Umbilical cord (tissue), 2 donors: ENCODE data around the gene SZRD1. TPM values are rescaled to one million over a fixed set of nuclear protein-coding genes. Genes with fewer than 3 reads are reported as not detected.
"Not testable (repeated sequence)": the region's sequence is repeated elsewhere in the genome, so short reads cannot be mapped to it uniquely, and the experiment has no call there.

Experiments
- DNase-seq: peaks from one replicate; pipeline ENCODE4 v3.0.0-alpha.2; 2015; ENCODE audit warnings: low spot score
- total RNA-seq: library from RNA; depleted of rRNA; stranded (reverse); fragments of >200 nt; gene quantifications from one replicate; pipeline ENCODE4 v1.2.3, GENCODE V29; 2014; ENCODE audit warnings: low replicate concordance; ENCODE audit not compliant: insufficient read depth

SZRD1 gene, protein sequence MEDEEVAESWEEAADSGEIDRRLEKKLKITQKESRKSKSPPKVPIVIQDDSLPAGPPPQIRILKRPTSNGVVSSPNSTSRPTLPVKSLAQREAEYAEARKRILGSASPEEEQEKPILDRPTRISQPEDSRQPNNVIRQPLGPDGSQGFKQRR
- 24.1 TPM for total RNA-seq

DNA sequence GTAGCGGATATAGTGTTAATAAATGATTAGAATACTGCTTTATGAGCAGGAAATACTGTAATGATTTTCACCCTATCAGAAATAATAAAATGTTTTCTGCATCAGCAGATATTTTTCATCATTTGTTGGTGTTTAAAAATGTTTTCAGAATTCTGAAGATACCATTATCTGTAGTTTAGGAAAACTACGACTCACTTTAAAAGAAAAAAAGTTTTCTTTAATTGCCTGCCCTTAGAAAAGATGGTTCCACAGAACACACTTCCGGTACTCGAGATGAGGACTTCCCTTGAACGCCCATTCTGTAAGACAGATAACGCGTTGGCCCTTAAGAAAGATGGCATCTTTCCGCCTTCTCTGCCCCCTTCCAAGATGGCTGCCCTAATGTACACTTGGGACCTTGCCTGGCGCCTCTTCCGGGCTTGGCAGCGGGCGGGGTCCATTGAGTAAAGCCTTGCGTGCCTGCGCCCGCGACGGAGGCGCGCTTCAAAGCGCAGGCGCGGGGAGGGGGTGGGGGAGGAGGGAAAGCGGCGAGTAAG, at the start of gene SZRD1:
Gene SZRD1 (plus strand): TSS at position 521 of the 536 bp plus-strand sequence. CDS start 16 bp downstream, outside the sequence.
- DNase-seq = peak; percentile 100

DNA sequence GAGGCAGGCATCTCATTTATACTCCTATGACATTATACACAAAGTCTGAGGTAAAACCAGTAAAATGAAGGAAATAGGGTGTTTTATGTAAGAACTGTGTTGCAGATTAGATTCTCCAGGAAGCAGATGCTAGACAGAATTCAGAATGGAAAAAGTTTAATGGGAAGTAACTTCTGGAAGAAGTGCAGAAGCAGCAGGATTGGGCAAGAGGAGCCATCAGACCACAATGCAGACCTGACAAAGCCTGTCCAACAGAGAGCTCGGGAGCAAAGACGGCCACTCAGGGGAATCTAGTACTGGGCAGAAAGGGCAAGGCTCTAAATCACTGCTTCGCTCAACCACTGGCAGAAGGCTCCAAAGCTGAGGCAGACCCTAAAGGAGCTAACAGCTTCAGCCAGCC, 48.5 kb upstream of the SZRD1 start:
- peak; percentile 87 for DNase-seq

DNA sequence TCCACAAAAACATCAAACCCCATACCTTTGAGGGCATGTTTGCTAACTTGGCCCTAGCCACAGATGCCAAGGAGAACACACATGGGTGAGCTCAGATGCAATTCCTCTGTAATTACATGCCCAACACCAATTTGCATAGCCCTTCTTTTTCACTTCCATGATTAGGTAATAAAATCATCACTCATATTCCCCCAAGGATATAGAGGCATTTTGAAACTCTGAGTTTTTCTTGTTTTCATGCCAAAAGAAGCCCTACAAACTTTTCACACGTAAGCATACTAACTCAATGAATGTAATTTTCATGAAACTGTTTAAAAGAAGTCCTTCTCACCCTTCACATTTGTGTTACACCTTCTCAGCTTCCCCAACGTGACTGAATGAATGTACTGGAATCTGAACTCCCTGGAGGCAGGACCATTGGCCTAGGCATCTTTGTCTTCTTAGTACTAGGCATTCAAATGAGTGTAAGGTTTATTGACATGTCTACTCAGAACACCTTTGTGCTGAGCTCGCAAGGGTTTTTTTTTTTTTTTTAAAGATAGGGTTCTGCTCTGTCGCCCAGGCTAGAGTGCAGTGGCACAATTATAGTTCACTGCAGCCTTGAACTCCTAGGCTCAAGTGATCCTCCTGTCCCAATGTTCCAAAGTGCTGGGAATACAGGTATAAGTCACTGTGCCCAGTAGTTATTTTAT, 45.7 kb upstream of the SZRD1 start:
- no peak for DNase-seq

DNA sequence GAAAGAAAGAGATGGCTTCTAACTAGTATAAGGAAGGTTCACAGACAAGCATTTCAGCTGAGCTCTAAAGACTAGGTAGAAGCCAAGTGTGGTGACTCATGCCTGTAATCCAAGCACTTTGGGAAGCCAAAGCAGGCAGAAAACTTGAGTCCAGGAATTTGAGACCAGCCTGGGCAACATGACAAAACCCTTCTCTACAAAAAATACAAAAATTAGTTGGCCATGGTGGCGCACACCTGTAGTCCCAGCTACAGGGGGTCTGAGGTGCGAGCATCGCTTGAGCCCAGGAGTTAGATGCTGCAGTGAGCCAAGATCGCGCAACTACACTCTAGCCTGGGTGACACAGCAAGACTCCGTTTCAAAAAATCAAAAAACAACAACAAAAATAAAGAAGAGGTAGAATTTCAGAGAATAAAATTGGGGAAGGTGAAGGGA, 42.6 kb upstream of the SZRD1 start:
- DNase-seq = peak; percentile 88

DNA sequence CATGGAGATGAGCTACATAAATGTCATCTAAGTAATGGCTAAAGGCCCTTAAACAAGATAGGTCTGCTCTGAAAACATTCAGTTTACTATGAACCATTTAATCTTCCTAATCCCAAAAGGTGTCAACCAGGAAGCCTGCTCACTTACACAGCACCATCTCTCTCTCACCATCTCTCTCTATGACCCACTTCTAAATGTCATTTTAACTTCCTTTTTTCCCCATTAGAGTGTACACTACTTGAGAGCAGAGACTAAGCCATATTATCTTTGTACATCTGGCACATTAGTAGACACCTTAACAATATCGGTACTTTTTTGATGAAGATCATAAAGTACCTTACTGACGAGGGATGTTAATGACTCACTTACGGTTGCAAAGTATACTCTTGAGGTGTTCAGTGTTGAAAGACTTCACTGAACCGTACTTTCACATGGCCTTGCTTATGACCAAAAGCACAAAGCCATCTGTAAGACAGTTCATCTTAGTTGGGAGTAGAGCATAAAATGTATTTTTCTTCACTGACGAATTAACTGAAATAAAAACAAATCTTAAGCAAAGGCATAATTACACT, 40.1 kb upstream of the SZRD1 start:
- DNase-seq = no peak

DNA sequence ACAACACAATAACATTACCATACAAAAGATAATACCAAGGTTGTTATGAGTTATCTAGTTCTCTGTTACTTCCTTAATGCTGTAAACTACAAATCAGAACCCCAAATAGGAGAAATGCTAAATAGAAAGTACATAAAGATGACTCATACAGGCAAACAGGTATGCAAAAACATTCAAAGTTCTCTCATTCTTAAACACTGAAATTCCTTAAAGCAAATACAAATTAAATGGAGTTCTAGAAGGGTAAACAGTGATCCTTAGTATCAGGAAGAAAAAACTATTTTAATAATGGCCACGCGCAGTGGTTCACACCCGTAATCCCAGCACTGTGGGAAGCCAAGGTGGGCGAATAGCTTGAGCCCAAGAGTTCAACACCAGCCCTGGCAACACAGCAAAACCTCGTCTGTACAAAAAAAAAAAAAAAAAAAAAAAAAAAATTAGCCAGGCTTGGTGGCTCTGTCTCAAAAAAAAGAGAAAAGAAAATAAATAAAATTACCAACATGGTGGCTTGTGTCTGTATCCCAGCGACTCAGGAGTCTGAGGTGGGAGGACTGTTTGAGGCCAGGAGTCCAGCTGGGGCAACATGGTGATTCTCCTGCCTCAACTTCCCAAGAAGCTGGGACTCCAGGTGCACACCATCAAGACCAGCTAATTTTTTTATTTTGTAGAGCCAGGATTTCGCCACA, 32.2 kb upstream of the SZRD1 start:
- DNase-seq = no peak

DNA sequence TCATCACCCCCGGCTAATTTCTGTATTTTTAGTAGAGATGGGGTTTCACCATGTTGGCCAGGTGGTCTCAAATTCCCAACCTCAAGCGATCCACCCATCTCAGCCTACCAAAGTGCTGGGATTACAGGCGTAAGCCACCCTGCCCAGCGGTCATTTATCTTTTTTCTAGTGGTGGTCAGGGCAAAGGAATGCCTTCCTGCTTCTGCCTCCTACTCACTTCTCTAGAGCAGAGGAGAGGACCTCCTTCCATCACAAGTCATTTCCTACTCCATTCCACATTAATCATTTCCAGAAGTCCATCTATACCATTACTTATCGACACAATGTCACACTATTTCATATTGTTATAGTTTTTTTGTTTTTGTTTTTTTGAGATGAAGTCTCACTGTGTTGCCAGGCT, 28.1 kb upstream of the SZRD1 start:
- DNase-seq = no peak

DNA sequence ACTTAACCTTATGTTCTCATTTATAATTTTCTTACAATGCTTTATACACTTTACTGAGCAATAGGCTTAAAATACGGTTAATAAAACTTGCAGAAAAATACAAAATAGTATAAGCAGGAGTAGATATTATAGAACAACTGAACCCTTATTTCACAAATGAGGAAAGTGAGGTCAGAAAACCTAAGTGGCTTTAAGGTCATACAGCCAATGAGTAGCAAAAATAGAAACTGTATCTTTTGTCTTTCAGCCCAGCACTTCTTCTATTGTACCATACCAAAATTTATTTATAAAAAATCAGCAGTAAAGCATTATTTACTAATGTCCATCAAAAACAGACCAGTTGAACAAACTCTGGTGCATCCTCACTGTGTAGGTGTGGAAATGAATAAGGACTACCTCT, 26.4 kb upstream of the SZRD1 start:
- no peak for DNase-seq

DNA sequence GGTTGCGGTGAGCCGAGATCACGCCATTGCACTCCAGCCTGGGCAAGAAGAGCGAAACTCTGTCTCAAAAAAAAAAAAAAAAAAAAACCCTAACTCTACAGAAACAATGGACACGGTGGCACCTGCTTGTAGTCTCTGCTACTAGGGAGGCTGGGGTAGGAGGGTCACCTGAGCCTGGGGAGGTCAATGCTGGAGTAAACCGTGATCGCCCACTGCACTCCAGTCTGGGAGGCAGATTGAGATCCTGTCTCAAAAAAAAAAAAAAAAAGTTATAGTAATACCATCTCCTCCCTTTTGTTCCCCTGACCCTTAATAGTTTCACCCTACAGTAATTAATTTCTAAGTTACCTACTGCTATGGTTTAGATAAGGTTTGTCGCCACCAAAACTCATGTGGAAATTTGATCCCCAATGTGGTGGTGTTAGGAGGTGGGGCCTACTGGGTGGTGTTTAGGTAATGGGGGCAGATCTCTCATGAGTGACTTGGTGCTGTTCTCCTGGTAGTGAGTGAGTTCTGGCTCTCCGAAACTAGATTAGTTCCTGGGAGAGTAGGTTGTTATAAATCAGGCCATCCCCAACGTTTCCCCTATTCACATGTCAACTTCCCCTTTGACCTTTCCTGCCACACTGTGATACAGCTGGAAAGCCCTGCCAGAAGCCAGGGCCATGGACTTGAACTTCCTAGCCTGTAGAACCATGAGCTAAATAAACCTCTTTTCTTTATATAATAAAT, 24.5 kb upstream of the SZRD1 start:
- DNase-seq = no peak

DNA sequence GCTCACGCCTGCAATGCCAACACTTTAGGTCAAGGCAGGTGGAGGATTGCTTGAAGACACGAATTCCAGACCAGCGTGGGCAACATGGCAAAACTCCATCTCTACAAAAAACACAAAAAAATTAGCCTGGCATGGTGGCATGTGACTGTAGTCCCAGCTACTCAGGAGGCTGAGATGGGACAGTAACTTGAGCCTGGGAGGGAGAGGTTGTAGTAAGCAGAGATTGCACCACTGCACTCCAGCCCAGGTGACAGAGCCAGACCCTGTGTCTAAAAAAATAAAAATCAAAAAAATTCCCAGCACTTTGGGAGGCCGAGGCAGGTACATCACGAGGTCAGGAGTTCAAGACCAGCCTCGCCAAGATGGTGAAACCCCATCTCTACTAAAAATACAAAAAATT, 23.8 kb upstream of the SZRD1 start:
- DNase-seq = not testable (repeated sequence)

DNA sequence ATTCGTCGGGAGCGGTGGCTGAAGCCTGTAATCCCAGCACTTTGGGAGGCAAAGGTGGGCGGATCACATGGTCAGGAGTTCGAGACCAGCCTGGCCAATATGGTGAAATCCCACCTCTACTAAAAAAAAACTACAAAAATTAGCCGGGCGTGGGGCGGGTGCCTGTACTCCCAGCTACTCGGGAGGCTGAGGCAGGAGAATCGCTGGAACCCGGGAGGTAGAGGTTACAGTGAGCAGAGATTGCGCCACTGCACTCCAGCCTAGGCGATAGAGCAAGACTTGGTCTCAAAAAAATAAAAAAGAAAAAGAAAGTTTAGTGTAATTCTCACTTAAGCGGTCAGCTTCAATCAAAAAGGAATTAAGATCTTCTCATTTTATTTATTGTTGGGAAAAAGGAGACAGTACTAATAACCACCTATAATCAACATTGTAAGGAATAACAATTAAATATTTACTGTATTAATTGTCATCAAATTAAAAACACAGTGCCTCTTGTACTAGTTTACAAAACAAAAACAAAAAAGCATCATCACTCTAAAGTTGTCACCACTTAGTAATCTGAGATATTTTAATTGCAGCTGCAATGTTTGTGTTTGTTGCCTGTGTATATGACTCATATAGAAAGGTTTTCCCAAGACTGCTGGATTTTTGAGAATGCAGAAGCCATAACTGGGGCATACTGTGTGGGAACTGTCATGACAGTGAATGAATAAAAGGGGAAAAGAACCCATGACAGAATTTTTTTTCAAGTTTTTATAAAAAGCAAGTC, 18.4 kb upstream of the SZRD1 start:
- no peak for DNase-seq

DNA sequence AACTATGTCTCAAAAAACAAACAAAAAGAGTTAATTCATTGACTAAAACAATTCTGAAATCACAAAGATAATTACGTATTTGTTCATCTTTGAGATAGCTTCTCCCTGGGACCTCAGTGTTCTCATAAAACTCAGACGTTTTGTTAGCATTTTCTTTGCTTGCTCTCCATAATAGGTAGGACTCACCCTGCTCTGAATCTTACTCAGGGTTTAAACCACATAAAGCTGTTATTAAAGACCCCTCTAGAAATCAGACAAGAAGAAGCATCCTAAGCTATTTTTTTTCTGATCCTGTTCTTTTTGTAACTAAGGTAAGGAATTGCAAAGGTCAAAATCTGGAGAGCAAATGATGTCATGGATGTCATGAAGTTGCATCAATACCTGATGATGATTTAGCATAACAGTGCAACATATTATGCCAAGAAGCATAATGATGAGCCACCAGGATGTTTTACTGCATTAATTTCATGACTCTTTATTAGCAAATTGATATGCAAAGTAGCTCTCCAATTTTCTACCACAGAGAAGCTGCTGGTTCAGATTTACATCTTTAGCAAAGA, 17.1 kb upstream of the SZRD1 start:
- DNase-seq = no peak

DNA sequence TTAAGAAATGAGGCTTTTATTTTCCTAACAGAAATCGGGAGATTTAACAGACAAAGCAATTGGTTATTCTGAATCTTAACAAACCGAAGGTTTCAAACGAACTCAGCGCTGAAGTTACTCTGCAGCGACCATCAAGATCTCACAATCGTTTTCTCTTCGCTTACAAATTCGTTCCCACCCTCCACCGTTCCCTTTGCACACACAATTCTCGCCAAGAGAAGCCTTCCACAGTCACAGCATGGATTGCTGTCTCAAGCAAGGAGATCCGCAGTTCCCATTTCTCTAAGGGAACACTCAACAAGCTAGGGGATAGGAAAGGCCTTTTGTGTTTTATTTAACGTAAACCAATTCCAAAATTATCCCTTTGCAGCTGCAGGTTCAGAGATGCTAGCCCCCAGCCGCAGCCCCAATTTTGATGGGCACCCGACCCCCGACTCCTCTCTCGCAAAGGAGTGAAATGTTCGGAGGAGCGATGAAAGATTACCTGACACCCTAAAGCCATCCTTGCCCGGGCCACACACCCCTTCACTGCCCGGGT, 15.5 kb upstream of the SZRD1 start:
- DNase-seq = peak; percentile 64

DNA sequence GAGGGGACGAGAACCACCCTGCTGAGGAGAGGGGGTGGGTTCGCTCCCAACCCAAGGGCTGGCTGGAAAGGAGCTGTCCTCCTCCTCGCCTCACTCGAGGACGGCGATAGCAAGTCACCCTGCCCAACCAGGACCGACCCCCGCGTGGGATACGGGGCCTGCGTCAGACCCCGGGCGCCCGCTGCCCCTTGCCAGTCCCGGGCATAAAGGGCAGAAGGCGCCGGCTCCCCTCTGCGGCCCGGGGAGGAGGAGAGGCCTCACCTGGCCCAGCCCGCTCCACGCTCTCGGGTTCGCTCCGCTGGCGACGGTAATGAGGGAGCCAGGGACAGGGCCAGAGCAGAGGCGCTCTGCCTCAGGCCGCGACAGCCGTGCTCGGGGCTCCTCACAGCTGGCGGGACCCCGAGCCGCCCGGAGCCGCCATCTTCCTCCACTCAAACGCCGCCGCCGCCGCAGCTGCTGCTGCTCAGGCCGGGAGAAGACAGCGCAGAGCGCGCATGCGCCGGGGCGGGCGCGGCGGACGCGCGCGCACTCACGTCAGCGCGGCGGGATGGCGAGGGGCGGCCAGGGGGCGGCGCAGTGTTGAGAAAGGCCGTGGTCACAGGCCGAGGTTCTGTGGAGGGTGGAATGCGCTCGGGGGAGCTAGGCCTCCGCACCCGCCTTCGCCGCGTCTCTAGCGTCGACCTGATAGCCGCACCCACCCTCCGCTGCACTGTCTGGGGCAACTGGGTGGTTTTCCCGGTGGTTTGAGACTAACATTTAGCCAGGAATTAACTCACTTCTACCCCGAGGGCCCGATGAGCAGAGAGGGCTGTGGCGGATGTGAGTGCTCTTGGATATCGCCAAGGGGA, 14.8 kb upstream of the SZRD1 start, which contains the start of gene FBXO42:
Gene FBXO42 (minus strand): TSS at position 487 of the 848 bp plus-strand sequence. CDS start 37,062 bp downstream, outside the sequence.
- DNase-seq = peak; percentile 97

DNA sequence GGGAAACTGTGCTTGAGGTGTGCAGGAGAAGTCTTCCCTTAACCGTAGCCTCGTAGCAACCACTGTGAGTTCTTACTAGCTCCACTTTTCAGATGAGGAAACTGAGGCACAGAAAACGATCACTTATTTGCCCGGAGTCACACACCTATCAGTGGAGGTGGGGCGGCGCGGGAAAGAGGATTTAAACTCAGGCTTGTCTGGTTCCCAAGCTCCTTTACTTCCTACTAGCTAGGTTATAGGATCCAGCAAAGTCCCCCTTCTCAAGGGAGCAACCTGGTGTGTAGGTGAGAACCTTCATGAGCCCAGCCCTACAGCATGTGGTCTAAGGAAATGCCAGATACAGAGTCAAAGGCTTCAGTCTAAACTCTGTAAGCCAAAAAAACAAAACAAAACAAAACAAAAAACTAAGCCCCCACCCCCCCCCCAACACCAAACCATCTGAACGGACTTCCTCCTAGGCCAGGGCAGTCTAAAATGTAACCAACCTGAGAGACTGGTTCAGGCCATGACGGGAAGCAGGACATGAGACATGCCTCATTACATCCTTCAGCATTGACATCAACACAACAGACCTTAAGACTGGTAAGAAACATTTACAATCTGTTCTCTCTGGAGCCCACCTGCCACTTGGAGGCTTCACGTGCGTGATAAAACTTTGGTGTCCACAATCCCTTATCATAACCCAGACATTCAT, 14.1 kb upstream of the SZRD1 start:
- no peak for DNase-seq

DNA sequence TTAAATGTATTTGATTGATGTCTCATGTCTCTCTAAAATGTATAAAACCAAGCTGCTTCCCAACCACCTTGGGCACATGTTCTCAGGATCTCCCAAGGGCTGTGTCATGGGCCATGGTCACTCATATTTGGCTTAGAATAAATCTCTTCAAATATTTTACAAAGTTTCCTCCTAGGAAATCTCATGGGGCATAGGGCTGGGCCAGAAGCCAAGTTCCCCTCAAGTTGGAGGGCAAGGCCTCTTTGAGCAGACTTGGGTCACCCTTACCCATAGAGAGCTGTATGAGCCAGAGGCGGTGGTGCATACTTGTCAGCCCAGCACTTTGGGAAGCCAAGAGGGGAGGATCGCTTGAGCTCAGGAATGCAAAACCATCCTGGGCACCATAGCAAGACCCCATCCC, 12.4 kb upstream of the SZRD1 start:
- DNase-seq = no peak

DNA sequence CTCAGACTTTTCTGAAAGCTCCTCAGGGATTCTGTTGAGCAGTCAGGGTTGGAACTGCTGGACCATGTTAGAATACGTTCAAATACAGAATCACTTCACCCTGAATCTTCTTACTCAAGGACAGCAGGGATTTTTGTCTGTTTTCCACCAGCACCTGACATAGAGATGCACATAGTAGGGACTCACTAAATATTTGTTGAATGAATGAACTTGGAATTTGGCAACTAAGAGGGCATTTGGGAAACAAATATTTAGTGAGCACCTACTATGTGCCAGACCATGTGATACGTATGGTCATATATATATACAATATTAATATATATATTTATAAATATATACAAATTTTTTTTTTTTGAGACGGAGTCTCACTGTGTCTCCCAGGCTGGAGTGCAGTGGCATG, 10.2 kb upstream of the SZRD1 start:
- no peak for DNase-seq

DNA sequence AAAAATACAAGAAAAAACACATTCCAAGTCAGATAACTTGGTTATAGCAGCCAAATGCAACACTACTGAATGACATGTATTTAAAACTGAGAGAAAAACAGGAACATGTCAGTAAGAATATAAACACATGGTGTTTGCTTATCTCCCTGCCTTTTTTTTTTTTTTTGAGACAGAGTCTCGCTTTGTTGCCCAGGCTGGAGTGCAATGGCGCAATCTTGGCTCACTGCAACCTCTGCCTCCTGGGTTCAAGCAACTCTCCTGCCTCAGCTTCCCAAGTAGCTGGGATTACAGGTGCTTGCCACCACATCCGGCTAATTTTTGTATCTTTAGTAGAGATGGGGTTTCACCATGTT, 1.9 kb upstream of the SZRD1 start:
- DNase-seq = not testable (repeated sequence)
